HFFc6 (cell line): ENCODE data around the gene TAF1. TPM values are rescaled to one million over a fixed set of nuclear protein-coding genes. Genes with fewer than 3 reads are reported as not detected.
"Not testable (repeated sequence)": the region's sequence is repeated elsewhere in the genome, so short reads cannot be mapped to it uniquely, and the experiment has no call there.

Experiments used
- DNase-seq: peaks from one replicate; pipeline ENCODE4 v3.0.0-alpha.2; 2018
- H3K27ac Mint-ChIP-seq: 2 replicates; pipeline ENCODE4 v1.8.0; 2020; ENCODE audit warnings: mild to moderate bottlenecking, mixed read lengths
- H3K27me3 Mint-ChIP-seq: 2 replicates; pipeline ENCODE4 v1.8.0; 2021; ENCODE audit warnings: mild to moderate bottlenecking, moderate library complexity, mixed read lengths; ENCODE audit not compliant: insufficient read depth
- H3K36me3 Mint-ChIP-seq: 2 replicates; pipeline ENCODE4 v1.8.0; 2021; ENCODE audit warnings: low read depth, mixed read lengths
- H3K4me1 Mint-ChIP-seq: 2 replicates; pipeline ENCODE4 v1.8.0; 2020; ENCODE audit warnings: low read depth, mixed read lengths
- H3K4me3 Mint-ChIP-seq: 2 replicates; pipeline ENCODE4 v1.8.0; 2020; ENCODE audit warnings: mild to moderate bottlenecking, moderate library complexity, mixed read lengths
- H3K9me3 Mint-ChIP-seq: 2 replicates; pipeline ENCODE4 v1.8.0; 2020; ENCODE audit warnings: mild to moderate bottlenecking, mixed read lengths
- total RNA-seq, 6 experiments: library from RNA; stranded (reverse); fragmentation: NEBNext Ultra II Directional; extraction: Animal tissue kit (Norgen Biotek cat#: 25700); gene quantifications; 2 replicates in 1 of 6; 3 replicates in 5 of 6; pipeline ENCODE4 v1.2.3, GENCODE V29; 2021
- TF ChIP-seq, protein P1 (sequence below): fragments of 200-600 bp; sonication (generic); IDR thresholded peaks from 2 replicates; pipeline ENCODE4 v1.5.0; 2021; ENCODE audit warnings: antibody characterized with exemption, mild to moderate bottlenecking

TAF1 gene
- total RNA-seq, 6 experiments from 2014 or later, result 18.9 to 25.2 (median 21.0) TPM

DNA sequence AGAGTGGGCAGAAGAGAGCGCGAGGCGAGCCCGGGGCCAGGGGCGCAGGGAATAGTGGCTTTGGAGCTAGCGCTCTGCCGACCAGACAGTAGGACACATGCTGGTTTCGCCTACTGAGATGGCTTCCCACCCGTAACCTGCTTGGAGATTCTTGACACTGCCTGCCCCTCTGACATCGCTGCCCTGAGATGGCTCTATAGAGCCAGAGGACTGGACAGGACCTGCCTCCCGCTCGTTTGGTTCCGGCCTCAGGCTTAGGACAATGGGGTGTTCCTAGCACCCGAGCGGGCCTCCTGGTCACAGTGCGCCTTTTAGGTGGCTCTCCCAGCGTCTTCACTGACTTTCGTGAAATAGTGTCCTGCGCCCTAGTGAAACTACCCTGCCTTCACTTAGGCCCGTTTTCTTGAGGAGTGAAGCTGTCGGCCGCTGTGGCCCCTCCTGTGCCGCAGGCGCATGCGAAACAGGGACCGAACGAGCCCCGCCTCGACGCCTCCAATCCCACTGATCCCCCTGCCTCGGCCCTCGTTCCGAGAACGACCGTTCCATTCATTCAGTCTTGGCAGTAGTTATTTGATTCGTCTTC, 608 bp downstream of the TAF1 start:
- Mint-ChIP-seq H3K9me3 (no peaks in the 10 kb centered on the region), H3K27me3 (no peaks in the 10 kb centered on the region; the same call in 1 of the 2 replicates), H3K36me3 (peaks cover 11% of the 10 kb centered on the region), H3K27ac (peak overlapping the region; percentile 98), H3K4me1 (peaks cover 13% of the 10 kb centered on the region), H3K4me3 (peak overlapping the region; percentile 97)
- TF ChIP-seq, protein P1, sequence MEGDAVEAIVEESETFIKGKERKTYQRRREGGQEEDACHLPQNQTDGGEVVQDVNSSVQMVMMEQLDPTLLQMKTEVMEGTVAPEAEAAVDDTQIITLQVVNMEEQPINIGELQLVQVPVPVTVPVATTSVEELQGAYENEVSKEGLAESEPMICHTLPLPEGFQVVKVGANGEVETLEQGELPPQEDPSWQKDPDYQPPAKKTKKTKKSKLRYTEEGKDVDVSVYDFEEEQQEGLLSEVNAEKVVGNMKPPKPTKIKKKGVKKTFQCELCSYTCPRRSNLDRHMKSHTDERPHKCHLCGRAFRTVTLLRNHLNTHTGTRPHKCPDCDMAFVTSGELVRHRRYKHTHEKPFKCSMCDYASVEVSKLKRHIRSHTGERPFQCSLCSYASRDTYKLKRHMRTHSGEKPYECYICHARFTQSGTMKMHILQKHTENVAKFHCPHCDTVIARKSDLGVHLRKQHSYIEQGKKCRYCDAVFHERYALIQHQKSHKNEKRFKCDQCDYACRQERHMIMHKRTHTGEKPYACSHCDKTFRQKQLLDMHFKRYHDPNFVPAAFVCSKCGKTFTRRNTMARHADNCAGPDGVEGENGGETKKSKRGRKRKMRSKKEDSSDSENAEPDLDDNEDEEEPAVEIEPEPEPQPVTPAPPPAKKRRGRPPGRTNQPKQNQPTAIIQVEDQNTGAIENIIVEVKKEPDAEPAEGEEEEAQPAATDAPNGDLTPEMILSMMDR, result no peak
- DNase-seq, result no peak

DNA sequence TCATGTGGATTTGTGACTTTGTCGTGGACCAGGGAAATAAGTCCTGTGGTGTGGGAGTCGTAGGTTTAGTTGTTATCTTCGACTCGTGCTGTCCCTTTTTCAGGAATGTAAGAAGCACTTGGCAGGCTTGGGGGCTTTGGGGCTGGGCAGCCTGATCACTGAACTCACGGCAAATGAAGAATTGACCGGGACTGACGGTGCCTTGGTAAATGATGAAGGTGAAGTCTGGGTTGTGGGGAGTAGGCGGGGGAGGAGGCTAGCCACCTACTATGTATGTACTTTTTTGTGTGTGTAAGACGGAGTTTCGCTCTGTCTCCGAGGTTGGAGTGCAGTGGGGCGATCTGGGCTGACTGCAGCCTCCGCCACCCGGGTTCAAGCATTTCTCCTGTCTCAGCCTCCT, 1.2 kb downstream of the TAF1 start:
- DNase-seq, result no peak
- TF ChIP-seq, protein P1, result no peak
- Mint-ChIP-seq H3K4me1 (peaks cover 13% of the 10 kb centered on the region), H3K9me3 (no peaks in the 10 kb centered on the region), H3K4me3 (peak overlapping the region; percentile 97), H3K36me3 (peaks cover 11% of the 10 kb centered on the region), H3K27ac (peak overlapping the region; percentile 98), H3K27me3 (no peaks in the 10 kb centered on the region; the same call in 1 of the 2 replicates)

DNA sequence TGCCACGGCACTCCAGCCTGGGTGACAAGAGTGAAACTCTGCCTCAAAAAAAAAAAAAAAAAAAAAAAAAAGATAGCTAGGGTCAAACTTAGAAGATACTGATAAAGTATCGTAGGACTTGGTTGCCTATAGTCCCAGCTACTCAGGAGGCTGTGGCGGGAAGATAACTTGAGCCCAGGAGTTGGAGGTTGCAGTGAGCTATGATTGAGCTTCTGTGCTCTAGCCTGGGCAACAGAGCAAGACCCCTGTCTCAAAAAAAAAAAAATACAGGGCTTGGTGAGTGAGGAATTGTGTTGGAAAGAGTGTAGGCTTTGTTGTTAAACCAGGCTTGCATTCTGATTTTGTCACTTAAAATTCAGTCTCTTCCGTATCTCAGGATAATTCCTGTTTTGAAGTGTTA, 6.2 kb downstream of the TAF1 start:
- no peak overlapping the region for H3K27ac Mint-ChIP-seq
- H3K9me3 Mint-ChIP-seq, result no peaks in the 10 kb centered on the region
- peaks cover 10% of the 10 kb centered on the region for H3K4me1 Mint-ChIP-seq
- DNase-seq, result no peak
- no peak overlapping the region for H3K4me3 Mint-ChIP-seq
- H3K36me3 Mint-ChIP-seq, result peaks cover 17% of the 10 kb centered on the region
- TF ChIP-seq, protein P1, result no peak
- H3K27me3 Mint-ChIP-seq, result no peaks in the 10 kb centered on the region

DNA sequence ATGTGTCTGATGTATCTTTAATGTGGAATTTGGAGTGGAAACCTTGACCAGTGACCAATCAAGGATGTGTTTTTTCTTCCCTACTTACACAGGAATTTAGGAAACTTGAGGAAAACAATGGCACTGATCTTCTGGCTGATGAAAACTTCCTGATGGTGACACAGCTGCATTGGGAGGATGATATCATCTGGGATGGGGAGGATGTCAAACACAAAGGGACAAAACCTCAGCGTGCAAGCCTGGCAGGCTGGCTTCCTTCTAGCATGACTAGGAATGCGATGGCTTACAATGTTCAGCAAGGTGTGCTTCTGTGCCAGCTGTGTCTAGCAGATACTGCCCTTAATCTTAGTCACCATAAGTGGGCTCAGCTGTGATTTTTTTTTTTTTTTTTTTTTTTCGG, 12.6 kb downstream of the TAF1 start:
- H3K9me3 Mint-ChIP-seq, result no peaks in the 10 kb centered on the region
- no peak overlapping the region for H3K27ac Mint-ChIP-seq
- TF ChIP-seq, protein P1, result no peak
- peaks cover 26% of the 10 kb centered on the region for H3K36me3 Mint-ChIP-seq
- H3K27me3 Mint-ChIP-seq, result no peaks in the 10 kb centered on the region
- no peak overlapping the region for H3K4me3 Mint-ChIP-seq
- DNase-seq, result no peak
- H3K4me1 Mint-ChIP-seq, result no peaks in the 10 kb centered on the region

DNA sequence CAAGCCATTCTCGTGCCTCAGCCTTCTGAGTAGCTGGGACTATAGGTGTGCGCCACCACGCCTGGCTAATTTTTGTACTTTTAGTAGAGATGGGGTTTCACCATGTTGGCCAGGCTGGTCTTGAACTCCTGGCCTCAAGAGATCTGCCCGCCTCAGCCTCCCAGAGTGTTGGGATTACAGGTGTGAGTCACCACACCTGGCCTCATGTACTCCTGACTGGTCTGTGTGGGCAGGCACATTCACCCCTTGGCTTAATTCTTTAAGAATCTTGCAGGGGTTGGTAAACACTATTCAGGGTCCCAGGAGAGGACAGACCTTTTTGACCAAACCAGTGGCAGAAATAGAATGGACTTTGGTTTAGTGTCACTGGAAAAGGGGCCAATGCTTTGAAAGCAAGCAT, 25.6 kb downstream of the TAF1 start:
- H3K4me1 Mint-ChIP-seq, DNase-seq, H3K9me3 Mint-ChIP-seq, H3K27me3 Mint-ChIP-seq, H3K27ac Mint-ChIP-seq, H3K4me3 Mint-ChIP-seq: not testable (repeated sequence)
- H3K36me3 Mint-ChIP-seq, result peaks cover 21% of the 10 kb centered on the region

DNA sequence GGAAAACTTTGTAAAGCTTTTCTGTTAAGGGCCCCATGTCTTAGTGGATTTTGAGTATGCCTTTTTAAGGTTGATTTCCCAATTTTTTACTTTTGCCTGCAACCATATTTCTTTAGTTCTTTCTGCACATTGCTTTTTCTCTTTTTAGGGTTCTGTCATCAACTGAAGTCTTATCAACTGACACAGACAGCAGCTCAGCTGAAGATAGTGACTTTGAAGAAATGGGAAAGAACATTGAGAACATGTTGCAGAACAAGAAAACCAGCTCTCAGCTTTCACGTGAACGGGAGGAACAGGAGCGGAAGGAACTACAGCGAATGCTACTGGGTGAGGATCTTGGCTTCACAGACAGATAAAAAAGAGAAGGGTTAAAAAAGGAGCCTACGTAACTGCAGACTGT, 27.8 kb downstream of the TAF1 start:
- no peak for DNase-seq
- H3K4me3 Mint-ChIP-seq, result no peak overlapping the region
- no peaks in the 10 kb centered on the region; the same call in 1 of the 2 replicates for H3K27me3 Mint-ChIP-seq
- peaks cover 21% of the 10 kb centered on the region for H3K36me3 Mint-ChIP-seq
- no peaks in the 10 kb centered on the region for H3K4me1 Mint-ChIP-seq
- TF ChIP-seq, protein P1, result no peak
- no peaks in the 10 kb centered on the region for H3K9me3 Mint-ChIP-seq
- no peak overlapping the region for H3K27ac Mint-ChIP-seq
